Stomach (tissue), 9 donors: ENCODE results near the gene PPP1R14C. TPM values are rescaled to one million over a fixed set of nuclear protein-coding genes. Genes with fewer than 3 reads are reported as not detected.

Experiments used
- DNase-seq, 2 donors: peaks; one replicate each; pipeline versions ENCODE4 v3.0.0 to v3.0.0-alpha.2; 2013 to 2019
- H3K27ac ChIP-seq, 5 donors: fragments of 200-600 bp in 4 of 5; sonication (generic) in 4 of 5; one replicate each; pipeline ENCODE4 v1.5.1; 2013 to 2019; ENCODE audit warnings: mild to moderate bottlenecking in 1 of 5, moderate library complexity in 1 of 5
- H3K27me3 ChIP-seq, 3 donors: fragments of 200-600 bp; sonication (generic); one replicate each; pipeline ENCODE4 v1.5.1; 2017 to 2019; ENCODE audit warnings: mixed run types in 1 of 3
- H3K36me3 ChIP-seq, 4 donors: fragments of 200-600 bp; sonication (generic); 1 replicate in 3 of 4; 2 replicates in 1 of 4; pipeline ENCODE4 v1.5.1; 2016 to 2019
- H3K4me1 ChIP-seq, 4 donors: fragments of 200-600 bp; sonication (generic); one replicate each; pipeline ENCODE4 v1.5.1; 2016 to 2019
- H3K4me3 ChIP-seq, 4 donors: fragments of 200-600 bp; sonication (generic) in 3 of 4; one replicate each; pipeline ENCODE4 v1.5.1; 2016 to 2019; ENCODE audit warnings: mild to moderate bottlenecking in 1 of 4
- H3K9me3 ChIP-seq, 4 donors: fragments of 200-600 bp; sonication (generic); one replicate each; pipeline ENCODE4 v1.5.1; 2016 to 2019
- EP300 ChIP-seq: sonication (generic); formaldehyde crosslinking; IDR thresholded peaks from one replicate; pipeline ENCODE4 v1.6.1; 2017; ENCODE audit warnings: antibody characterized with exemption
- POLR2A ChIP-seq, 4 donors: fragments of 450-650 bp; IDR thresholded peaks; one replicate each; pipeline ENCODE4 v1.6.1; 2016; ENCODE audit warnings: antibody characterized with exemption in 4 of 4, control low read depth in 2 of 4, mild to moderate bottlenecking in 1 of 4, moderate library complexity in 1 of 4
- POLR2AphosphoS5 ChIP-seq, 3 donors: sonication (generic); formaldehyde crosslinking; IDR thresholded peaks; one replicate each; pipeline ENCODE4 v1.6.1; 2016; ENCODE audit warnings: antibody characterized with exemption in 3 of 3
- WGBS, 5 donors: extraction: QIAGEN DNeasy Blood & Tissue Kit in 3 of 5; methylation state at CpG; one replicate each; pipeline versions ENCODE4 v1.1.5 to v1.1.7; 2013 to 2018; 5-methylcytosine and 5-hydroxymethylcytosine counted together
- intact Hi-C: fragments of 100-400 bp; cut with DNase I; formaldehyde crosslinking; loops from one replicate; pipeline ENCODE4 v1.15.1; 2023; ENCODE audit warnings: low total_unique reads
- polyA plus RNA-seq, 3 donors: library from polyadenylated mRNA; stranded (reverse); fragments of 200-250 nt; gene quantifications; one replicate each; pipeline ENCODE4 v1.2.3, GENCODE V29; 2013
- total RNA-seq, 5 donors: library from RNA; depleted of rRNA; stranded (reverse); fragments of >200 nt; gene quantifications; one replicate each; pipeline versions ENCODE4 v1.1.0 to v1.2.3, GENCODE V29; 2014 to 2016
- TF ChIP-seq, protein P1 (sequence below), 7 experiments: fragments of 450-650 bp in 4 of 7; fragments of 200-600 bp in 3 of 7; sonication (generic) in 3 of 7; IDR thresholded peaks; one replicate each; pipeline ENCODE4 v1.5.1; 2016 to 2019; ENCODE audit warnings: antibody characterized with exemption in 7 of 7, control low read depth in 2 of 7, mild to moderate bottlenecking in 1 of 7
- donor health status: healthy with polysubstance abuse.
- donor health status: Bipolar disorder and iron deficiency.
- donor health status: healthy.

PPP1R14C gene
- total and polyA plus RNA-seq, 8 donors = 0.25 to 13.8 (median 4.1) TPM; not detected in 3

DNA sequence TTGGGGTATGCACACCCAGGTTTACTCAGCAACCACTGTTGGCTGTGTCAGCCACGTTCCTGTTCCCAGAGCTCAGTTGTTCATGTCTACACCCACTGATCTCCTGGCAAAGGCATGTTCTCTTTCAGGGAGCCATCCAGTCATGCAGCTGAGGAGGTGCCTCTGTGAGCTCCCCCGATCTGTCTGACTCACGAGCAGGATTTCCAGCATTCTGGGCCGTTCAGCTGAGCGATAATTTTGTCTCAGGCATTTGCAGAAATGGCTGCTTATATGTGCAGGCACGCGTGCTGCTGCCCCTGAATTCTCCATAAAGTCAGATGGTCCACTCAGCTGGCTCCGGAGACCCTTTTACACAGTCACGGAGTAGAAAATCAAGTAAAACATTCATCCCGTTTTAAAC is 147.6 kb downstream of the PPP1R14C start:
- no peaks in the 10 kb centered on the region for H3K4me1 ChIP-seq
- no peaks in the 10 kb centered on the region for H3K36me3 ChIP-seq
- TF ChIP-seq POLR2AphosphoS5 (IDR thresholded peaks at IDR 0.05) (no peak), EP300 (no peak), POLR2A (IDR thresholded peaks at IDR 0.05) (no peak)
- TF ChIP-seq, protein P1, sequence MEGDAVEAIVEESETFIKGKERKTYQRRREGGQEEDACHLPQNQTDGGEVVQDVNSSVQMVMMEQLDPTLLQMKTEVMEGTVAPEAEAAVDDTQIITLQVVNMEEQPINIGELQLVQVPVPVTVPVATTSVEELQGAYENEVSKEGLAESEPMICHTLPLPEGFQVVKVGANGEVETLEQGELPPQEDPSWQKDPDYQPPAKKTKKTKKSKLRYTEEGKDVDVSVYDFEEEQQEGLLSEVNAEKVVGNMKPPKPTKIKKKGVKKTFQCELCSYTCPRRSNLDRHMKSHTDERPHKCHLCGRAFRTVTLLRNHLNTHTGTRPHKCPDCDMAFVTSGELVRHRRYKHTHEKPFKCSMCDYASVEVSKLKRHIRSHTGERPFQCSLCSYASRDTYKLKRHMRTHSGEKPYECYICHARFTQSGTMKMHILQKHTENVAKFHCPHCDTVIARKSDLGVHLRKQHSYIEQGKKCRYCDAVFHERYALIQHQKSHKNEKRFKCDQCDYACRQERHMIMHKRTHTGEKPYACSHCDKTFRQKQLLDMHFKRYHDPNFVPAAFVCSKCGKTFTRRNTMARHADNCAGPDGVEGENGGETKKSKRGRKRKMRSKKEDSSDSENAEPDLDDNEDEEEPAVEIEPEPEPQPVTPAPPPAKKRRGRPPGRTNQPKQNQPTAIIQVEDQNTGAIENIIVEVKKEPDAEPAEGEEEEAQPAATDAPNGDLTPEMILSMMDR (IDR thresholded peaks at IDR 0.05) = no peak
- no peak overlapping the region for H3K4me3 ChIP-seq
- no peak for DNase-seq
- no peak overlapping the region for H3K27ac ChIP-seq
- H3K9me3 ChIP-seq = no peaks in the 10 kb centered on the region
- WGBS, 5 donors = 66 to 76% (median 72%) methylated on average over 10 of the region's 10 CpGs
- peaks cover 0 to 7% (median 0%) of the 10 kb centered on the region in 3 donors for H3K27me3 ChIP-seq
- intact Hi-C loops = no loop called here

DNA sequence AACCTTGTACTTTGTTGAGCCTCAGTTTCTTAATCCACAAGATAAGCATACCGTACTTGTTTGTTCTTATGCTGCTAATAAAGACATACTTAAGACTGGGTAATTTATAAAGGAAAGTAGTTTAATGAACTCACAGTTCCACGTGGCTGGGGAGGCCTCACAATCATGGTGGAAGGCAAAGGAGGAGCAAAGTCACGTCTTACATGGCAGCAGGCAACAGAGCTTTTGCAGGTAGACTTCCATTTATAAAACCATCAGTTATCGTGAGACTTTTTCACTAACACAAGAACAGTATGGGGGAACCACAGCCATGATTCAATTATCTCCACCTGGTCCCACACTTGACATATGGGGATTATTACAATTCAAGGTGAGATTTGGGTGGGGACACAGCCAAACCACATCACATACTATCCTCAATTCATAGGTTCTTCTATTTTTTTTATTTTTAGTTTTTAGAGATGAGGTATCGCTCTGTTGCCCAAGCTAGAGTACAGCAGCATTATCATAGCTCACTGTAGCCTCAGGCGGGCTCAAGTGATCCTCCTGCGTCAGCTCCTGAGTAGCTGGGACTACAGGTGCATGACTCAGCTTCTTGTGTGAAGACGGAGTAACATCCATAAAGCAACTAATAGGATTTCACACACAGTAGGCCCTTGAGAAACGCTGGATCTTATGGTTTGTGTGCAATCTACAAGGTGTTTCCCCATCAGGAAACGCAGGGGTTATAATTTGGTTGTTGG is 149.3 kb downstream of the PPP1R14C start:
- intact Hi-C loops = no loop called here
- TF ChIP-seq EP300 (no peak), POLR2A (IDR thresholded peaks at IDR 0.05) (no peak), POLR2AphosphoS5 (IDR thresholded peaks at IDR 0.05) (no peak)
- TF ChIP-seq, protein P1 (IDR thresholded peaks at IDR 0.05) = no peak
- H3K36me3 ChIP-seq = no peaks in the 10 kb centered on the region
- H3K9me3 ChIP-seq = peaks cover 0 to 14% (median 13%) of the 10 kb centered on the region in 4 donors
- WGBS, 5 donors = 85 to 90% (median 86%) methylated on average over 10 of the region's 10 CpGs
- H3K27me3 ChIP-seq = no peaks in the 10 kb centered on the region
- H3K4me3 ChIP-seq = no peak overlapping the region
- H3K4me1 ChIP-seq = no peaks in the 10 kb centered on the region
- DNase-seq = no peak
- no peak overlapping the region for H3K27ac ChIP-seq

DNA sequence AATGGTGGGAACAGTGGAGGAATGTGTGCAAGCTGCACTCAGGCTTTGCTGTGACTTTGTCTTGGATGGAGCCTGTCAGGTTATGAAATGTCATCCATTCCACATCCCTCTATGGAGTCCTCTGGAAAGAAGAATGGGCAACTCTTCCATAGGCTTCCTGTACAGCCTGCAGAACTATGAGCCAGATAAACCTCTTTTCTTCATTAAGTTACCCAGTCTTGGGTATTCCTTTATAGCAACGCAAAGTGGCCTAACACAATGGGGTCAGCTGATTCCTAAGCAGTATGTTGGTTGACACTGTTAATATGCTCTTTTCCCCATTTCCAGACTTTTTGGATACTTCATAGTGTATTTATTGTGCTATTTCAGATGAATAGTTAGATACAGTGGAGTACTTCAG is 150.2 kb downstream of the PPP1R14C start:
- Histone ChIP-seq H3K4me1 (no peaks in the 10 kb centered on the region), H3K27me3 (no peaks in the 10 kb centered on the region), H3K4me3 (no peak overlapping the region), H3K9me3 (peaks cover 0 to 23% (median 21%) of the 10 kb centered on the region in 4 donors), H3K36me3 (no peaks in the 10 kb centered on the region), H3K27ac (no peak overlapping the region)
- 94 to 100% (median 96%) methylated on average over 1 of the region's 1 CpG for whole genome bisulfite sequencing, 5 donors
- no peak for DNase-seq
- intact Hi-C loops = no loop called here
- no peak for TF ChIP-seq EP300
- TF ChIP-seq, protein P1 (IDR thresholded peaks at IDR 0.05) = no peak
- TF ChIP-seq POLR2AphosphoS5 (IDR thresholded peaks at IDR 0.05) = no peak
- TF ChIP-seq POLR2A (IDR thresholded peaks at IDR 0.05) = no peak

DNA sequence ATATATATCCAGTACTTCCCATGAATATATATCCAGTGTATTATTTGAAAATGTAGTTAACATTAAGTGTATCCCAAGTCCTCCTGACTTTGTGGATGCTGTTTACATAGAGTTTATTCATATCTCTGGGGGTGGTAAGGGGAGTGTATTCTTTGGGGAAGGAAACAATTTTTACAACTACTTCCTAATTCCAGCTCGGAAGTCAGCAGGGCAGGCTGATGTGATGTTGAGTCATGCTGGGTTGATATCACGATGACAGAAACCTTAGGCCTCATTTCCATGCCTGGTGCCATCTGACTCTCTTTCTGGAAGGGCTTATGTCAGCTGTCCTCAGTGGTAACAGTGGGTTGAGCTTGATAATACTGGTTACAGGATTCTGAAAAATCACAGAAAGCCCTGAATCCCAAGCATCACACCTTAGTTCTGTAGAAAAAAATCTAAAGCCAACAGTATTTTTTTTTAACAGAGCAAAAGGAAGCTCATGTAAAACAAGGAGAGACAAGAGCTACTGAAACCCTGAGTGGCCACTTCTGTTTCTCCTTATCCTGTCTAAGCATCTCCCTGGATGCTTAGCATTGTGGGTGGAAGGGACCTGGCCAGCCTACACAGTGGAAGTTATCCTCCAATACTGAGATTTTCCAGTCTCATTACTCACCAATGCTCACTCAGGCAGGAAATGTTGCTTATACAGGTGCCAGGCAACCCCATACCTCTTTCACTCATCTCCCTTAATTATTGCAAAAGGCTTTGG is 150.8 kb downstream of the PPP1R14C start:
- DNase-seq = peak in 1 of 2 donors; percentile 25
- Histone ChIP-seq H3K27me3 (no peaks in the 10 kb centered on the region), H3K9me3 (peaks cover 0 to 25% (median 24%) of the 10 kb centered on the region in 4 donors), H3K27ac (no peak overlapping the region), H3K36me3 (no peaks in the 10 kb centered on the region), H3K4me1 (no peaks in the 10 kb centered on the region), H3K4me3 (no peak overlapping the region)
- WGBS, 5 donors = 44 to 72% (median 58%) methylated on average over 2 of the region's 2 CpGs
- TF ChIP-seq POLR2A (IDR thresholded peaks at IDR 0.05) (no peak), EP300 (no peak), POLR2AphosphoS5 (IDR thresholded peaks at IDR 0.05) (no peak)
- TF ChIP-seq, protein P1 (IDR thresholded peaks at IDR 0.05) = no peak
- intact Hi-C loops = no loop called here
